ENCODE data around the gene B3GNT9. TPM values are rescaled to one million over a fixed set of nuclear protein-coding genes. Genes with fewer than 3 reads are reported as not detected.

Gene B3GNT9
- total RNA-seq, 6 experiments from 2014 or later: 0.95 to 3.9 (median 1.7) TPM

DNA sequence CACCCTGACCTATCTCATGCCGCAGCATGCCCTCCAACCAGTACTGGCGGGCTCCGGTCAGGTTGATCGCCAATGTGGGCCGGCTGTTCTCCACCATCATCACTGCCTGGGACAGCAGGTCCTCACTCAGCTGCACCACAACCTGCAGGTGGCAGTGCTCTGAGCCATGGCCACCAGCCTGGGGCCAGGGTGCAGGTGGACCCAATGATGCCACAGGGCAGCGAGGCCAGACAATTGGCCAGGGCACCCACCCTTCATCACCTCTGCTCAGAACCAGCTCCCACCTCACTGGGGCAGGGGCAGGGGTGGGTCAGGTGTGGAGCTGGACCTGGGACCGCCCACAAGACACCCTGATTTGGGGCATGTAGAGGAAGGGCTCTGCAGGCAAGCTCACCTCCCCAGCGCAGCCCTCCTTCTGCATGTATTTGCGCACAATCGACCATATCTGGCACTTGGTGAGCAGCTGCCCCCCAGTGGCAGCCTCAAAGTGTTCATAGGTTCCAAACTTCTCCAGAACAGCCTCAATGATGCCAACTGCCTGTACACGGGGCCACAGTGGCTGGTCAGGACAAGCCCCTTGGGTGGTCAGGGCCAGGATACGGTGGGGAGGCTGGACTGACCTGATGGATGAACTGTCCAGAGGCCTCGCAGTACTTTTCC lies 28.8 kb upstream of the B3GNT9 start:
- no peak for DNase-seq
- Histone ChIP-seq H3K4me3 (no peak overlapping the region), H3K4me1 (peaks cover 0 to 23% (median 6%) of the 10 kb centered on the region in 4 donors), H3K27me3 (no peaks in the 10 kb centered on the region), H3K27ac (no peak overlapping the region), H3K36me3 (no peaks in the 10 kb centered on the region), H3K9me3 (no peaks in the 10 kb centered on the region)
- no peak for TF ChIP-seq POLR2A (IDR thresholded peaks at IDR 0.05)
- TF ChIP-seq, protein P1, sequence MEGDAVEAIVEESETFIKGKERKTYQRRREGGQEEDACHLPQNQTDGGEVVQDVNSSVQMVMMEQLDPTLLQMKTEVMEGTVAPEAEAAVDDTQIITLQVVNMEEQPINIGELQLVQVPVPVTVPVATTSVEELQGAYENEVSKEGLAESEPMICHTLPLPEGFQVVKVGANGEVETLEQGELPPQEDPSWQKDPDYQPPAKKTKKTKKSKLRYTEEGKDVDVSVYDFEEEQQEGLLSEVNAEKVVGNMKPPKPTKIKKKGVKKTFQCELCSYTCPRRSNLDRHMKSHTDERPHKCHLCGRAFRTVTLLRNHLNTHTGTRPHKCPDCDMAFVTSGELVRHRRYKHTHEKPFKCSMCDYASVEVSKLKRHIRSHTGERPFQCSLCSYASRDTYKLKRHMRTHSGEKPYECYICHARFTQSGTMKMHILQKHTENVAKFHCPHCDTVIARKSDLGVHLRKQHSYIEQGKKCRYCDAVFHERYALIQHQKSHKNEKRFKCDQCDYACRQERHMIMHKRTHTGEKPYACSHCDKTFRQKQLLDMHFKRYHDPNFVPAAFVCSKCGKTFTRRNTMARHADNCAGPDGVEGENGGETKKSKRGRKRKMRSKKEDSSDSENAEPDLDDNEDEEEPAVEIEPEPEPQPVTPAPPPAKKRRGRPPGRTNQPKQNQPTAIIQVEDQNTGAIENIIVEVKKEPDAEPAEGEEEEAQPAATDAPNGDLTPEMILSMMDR (IDR thresholded peaks at IDR 0.05): peak in 2 of 4 donors; percentile 6 to 15
- no CpG with 5 or more reads among the region's 13 CpGs for WGBS (ENCODE audit: insufficient coverage, low coverage, low lambda C conversion rate, missing lambda C conversion rate)
- intact Hi-C loops (cut with DNase I): no loop called here
- ATAC-seq: no peak

DNA sequence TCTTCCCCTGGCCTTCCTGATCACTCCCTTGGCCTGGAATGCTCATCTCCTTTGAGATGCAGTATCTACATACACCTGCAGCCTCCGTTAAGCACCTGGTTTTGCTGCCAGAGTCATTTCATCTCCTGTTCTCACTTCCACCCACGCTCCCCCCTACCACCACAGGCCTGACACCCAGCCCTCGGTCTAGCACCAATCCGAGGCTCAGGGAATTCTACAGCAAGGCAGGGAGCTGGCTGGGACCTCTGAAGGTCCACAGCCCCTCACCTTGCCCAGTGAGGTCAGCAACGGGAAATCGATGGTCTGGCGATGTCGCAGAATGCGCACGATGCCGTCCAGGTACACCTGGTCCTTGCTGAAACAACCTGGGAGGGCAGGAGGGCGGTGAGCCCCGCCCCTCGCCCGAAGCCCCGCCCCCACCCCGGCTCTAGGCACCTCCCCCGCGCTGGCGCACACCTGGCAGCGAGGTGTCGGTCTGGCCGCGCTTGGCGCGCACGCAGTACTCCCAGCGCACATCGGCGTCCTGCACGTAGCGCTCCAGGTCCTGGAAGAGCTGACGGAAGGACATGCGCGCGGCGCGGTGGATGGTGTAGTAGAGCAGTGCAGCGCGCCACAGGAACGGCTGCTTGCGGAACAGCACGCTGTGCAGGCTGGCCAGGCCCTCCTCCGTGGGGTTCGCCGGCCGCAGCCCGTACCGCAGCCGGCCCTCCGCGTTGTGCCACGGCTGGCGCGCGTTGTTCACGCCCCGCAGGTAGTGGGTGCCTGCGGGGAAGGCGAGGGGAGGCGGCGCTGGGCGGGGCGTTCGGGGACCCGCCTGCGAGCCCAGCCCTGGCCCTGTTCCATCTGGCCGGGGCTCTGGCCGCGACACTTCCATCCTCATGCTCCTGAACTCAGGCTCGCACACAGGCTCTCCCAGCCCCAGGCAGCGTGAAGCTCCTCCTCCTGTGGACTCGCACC lies 27.2 kb upstream of the B3GNT9 start:
- intact Hi-C loops (cut with DNase I): no loop called here
- DNase-seq (peak; percentile 86 to 90 (median 88)), ATAC-seq (peak; percentile 58 to 69 (median 64))
- peak overlapping the region in 2 of 3 donors; percentile 15 to 69 for H3K27ac ChIP-seq
- H3K4me3 ChIP-seq: peak overlapping the region; percentile 40 to 51 (median 44)
- peaks cover 0 to 31% (median 10%) of the 10 kb centered on the region in 4 donors for H3K4me1 ChIP-seq
- no peaks in the 10 kb centered on the region for H3K27me3 ChIP-seq
- no peaks in the 10 kb centered on the region for H3K36me3 ChIP-seq
- peak; percentile 43 for TF ChIP-seq POLR2A (IDR thresholded peaks at IDR 0.05)
- TF ChIP-seq, protein P1 (IDR thresholded peaks at IDR 0.05): peak in 1 of 4 donors; percentile 11
- 35% methylated on average over 5 of the region's 73 CpGs for WGBS (ENCODE audit: insufficient coverage, low coverage, low lambda C conversion rate, missing lambda C conversion rate)
- no peaks in the 10 kb centered on the region for H3K9me3 ChIP-seq

- Histone ChIP-seq H3K36me3 (no peaks in the 10 kb centered on the region), H3K4me3 (no peak overlapping the region), H3K27me3 (no peaks in the 10 kb centered on the region), H3K9me3 (no peaks in the 10 kb centered on the region), H3K4me1 (peaks cover 0 to 32% (median 10%) of the 10 kb centered on the region in 4 donors), H3K27ac (no peak overlapping the region)
- ATAC-seq (no peak), DNase-seq (no peak)
- TF ChIP-seq, protein P1 (IDR thresholded peaks at IDR 0.05): no peak
- TF ChIP-seq POLR2A (IDR thresholded peaks at IDR 0.05): no peak
- intact Hi-C loops (cut with DNase I): no loop called here
- WGBS (ENCODE audit: insufficient coverage, low coverage, low lambda C conversion rate, missing lambda C conversion rate): 86% methylated on average over 1 of the region's 12 CpGs
Observed at GRCh38 chr16:67176662-67177061, 25.9 kb upstream of the B3GNT9 start.

DNA sequence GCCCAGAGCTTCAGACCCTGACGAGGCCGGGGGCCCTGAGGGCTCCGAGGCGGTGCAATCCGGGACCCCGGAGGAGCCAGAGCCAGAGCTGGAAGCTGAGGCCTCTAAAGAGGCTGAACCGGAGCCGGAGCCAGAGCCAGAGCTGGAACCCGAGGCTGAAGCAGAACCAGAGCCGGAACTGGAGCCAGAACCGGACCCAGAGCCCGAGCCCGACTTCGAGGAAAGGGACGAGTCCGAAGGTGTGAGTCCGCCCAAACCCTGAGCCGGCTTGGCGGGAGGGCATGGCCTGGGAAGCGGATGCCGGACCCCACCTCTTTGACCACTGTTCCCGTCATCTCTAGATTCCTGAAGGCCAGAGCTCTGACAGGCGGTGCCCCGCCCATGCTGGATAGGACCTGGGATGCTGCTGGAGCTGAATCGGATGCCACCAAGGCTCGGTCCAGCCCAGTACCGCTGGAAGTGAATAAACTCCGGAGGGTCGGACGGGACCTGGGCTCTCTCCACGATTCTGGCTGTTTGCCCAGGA lies 24.0 kb upstream of the B3GNT9 start:
- H3K27me3 ChIP-seq: no peaks in the 10 kb centered on the region
- no peaks in the 10 kb centered on the region for H3K9me3 ChIP-seq
- H3K27ac ChIP-seq: peak overlapping the region; percentile 63 to 76 (median 71)
- intact Hi-C loops (cut with DNase I): no loop called here
- H3K36me3 ChIP-seq: no peaks in the 10 kb centered on the region
- no peak for TF ChIP-seq POLR2A (IDR thresholded peaks at IDR 0.05)
- TF ChIP-seq, protein P1 (IDR thresholded peaks at IDR 0.05): no peak
- no peak for DNase-seq
- 49% methylated on average over 5 of the region's 31 CpGs for WGBS (ENCODE audit: insufficient coverage, low coverage, low lambda C conversion rate, missing lambda C conversion rate)
- peak overlapping the region; percentile 46 to 48 (median 47) for H3K4me3 ChIP-seq
- H3K4me1 ChIP-seq: peaks cover 0 to 36% (median 10%) of the 10 kb centered on the region in 4 donors
- ATAC-seq: no peak
